H1 (cell line): ENCODE data around the gene ICA1.

Experiments
- BRCA1 ChIP-seq: IDR thresholded peaks from 2 replicates; pipeline ENCODE4 v1.6.1; 2012; ENCODE audit warnings: low read depth, low read length, improper control_type of control experiment
- CEBPB ChIP-seq: IDR thresholded peaks from 2 replicates; pipeline ENCODE4 v1.6.1; 2012; ENCODE audit warnings: low read depth, low read length
- CHD1 ChIP-seq: IDR thresholded peaks from 2 replicates; pipeline ENCODE4 v1.6.1; 2012; ENCODE audit warnings: low read depth, low read length, improper control_type of control experiment
- POLR2A ChIP-seq, 2 experiments: IDR thresholded peaks; 1 replicate in 1 of 2; 2 replicates in 1 of 2; pipeline ENCODE4 v1.6.1; 2011; ENCODE audit warnings: low read depth in 2 of 2, low read length in 2 of 2, mild to moderate bottlenecking in 2 of 2; ENCODE audit errors: control extremely low read depth in 1 of 2
- RAD21 ChIP-seq, 2 experiments: IDR thresholded peaks in 1 of 2; conservative IDR thresholded peaks in 1 of 2; 2 replicates each; pipeline ENCODE4 v1.6.1; 2011; ENCODE audit warnings: low read depth in 2 of 2, low read length in 2 of 2, improper control_type of control experiment in 1 of 2, inconsistent platforms in 1 of 2, mild to moderate bottlenecking in 1 of 2, moderate library complexity in 1 of 2
- RXRA ChIP-seq: IDR thresholded peaks from 2 replicates; pipeline ENCODE4 v1.6.1; 2011; ENCODE audit warnings: low read depth, mild to moderate bottlenecking, low read length, moderate library complexity; ENCODE audit not compliant: insufficient read depth
- TAF1 ChIP-seq: IDR thresholded peaks from 2 replicates; pipeline ENCODE4 v1.6.1; 2011; ENCODE audit warnings: mild to moderate bottlenecking, low read depth, low read length
- TEAD4 ChIP-seq: IDR thresholded peaks from 2 replicates; pipeline ENCODE4 v1.6.1; 2012; ENCODE audit warnings: low read depth, low read length, inconsistent platforms, mixed read lengths
- TF ChIP-seq, protein P1 (sequence below), 3 experiments: IDR thresholded peaks; 1 replicate in 2 of 3; 2 replicates in 1 of 3; pipeline versions ENCODE4 v1.5.1 to v1.6.1; 2011; ENCODE audit warnings: low read length in 3 of 3, mild to moderate bottlenecking in 3 of 3, inconsistent platforms in 2 of 3, low read depth in 1 of 3, moderate library complexity in 1 of 3; ENCODE audit not compliant: insufficient read depth in 1 of 3; ENCODE audit errors: control extremely low read depth in 1 of 3
- TF ChIP-seq, protein P2 (sequence below): IDR thresholded peaks from 2 replicates; pipeline ENCODE4 v1.6.1; 2012; ENCODE audit warnings: inconsistent platforms

DNA sequence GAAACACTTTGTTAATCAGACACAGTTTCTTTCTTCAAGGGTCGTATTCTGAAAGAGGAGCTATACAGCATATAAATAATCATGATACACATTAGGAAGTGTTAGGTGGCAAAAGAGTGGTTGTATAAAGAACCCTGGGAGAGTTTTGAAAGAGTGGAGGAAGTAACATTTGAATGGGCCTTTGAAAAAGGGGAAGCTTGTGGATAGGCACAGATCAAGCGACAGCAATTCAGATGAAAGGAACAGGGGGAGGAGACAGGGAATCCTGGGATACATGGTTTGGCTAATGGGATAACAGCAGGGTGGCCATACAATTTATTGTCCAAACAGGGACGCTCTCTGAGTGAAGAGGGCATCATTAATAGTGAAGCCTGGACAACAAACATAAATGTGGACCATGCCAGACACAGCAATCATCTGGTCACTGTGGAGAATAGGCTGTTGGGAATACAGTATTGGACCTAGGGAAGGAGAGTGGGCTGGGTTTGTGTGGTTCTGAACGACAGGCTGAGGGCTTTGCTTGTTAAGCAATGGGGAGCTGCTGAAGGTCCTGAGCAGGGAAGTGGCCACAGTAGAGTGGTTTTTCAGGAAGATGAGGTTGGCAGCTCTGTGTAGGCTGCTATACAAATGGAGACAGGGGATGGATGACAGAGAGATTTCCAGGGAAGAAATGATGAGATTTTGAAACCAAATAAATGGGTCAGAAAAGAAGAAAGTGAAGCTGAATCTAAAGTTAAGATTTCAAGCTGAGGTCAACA lies 75.9 kb downstream of the ICA1 start:
- TF ChIP-seq, protein P1, sequence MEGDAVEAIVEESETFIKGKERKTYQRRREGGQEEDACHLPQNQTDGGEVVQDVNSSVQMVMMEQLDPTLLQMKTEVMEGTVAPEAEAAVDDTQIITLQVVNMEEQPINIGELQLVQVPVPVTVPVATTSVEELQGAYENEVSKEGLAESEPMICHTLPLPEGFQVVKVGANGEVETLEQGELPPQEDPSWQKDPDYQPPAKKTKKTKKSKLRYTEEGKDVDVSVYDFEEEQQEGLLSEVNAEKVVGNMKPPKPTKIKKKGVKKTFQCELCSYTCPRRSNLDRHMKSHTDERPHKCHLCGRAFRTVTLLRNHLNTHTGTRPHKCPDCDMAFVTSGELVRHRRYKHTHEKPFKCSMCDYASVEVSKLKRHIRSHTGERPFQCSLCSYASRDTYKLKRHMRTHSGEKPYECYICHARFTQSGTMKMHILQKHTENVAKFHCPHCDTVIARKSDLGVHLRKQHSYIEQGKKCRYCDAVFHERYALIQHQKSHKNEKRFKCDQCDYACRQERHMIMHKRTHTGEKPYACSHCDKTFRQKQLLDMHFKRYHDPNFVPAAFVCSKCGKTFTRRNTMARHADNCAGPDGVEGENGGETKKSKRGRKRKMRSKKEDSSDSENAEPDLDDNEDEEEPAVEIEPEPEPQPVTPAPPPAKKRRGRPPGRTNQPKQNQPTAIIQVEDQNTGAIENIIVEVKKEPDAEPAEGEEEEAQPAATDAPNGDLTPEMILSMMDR (IDR thresholded peaks at IDR 0.05; ENCODE audit: control extremely low read depth in 1 of 3, insufficient read depth in 1 of 3, low read depth in 1 of 3, low read length in 3 of 3) = no peak
- no peak for TF ChIP-seq POLR2A (IDR thresholded peaks at IDR 0.05; ENCODE audit: control extremely low read depth in 1 of 2, low read depth in 2 of 2, low read length in 2 of 2)
- no peak for TF ChIP-seq RXRA
- no peak for TF ChIP-seq CHD1
- no peak for TF ChIP-seq TEAD4
- no peak for TF ChIP-seq RAD21 (IDR thresholded peaks at IDR 0.05 in 1 of 2, conservative IDR thresholded peaks at IDR 0.05 in 1 of 2; ENCODE audit: low read depth in 2 of 2, low read length in 2 of 2)
- TF ChIP-seq, protein P2, sequence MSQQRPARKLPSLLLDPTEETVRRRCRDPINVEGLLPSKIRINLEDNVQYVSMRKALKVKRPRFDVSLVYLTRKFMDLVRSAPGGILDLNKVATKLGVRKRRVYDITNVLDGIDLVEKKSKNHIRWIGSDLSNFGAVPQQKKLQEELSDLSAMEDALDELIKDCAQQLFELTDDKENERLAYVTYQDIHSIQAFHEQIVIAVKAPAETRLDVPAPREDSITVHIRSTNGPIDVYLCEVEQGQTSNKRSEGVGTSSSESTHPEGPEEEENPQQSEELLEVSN = no peak
- no peak for TF ChIP-seq CEBPB
- no peak for TF ChIP-seq BRCA1
- no peak for TF ChIP-seq TAF1
